IPS-NIHi11 (cell line): ENCODE measurements around the gene METTL22.

Experiments
- DNase-seq: peaks from one replicate; pipeline ENCODE4 v3.0.0; 2012; ENCODE audit warnings: mixed read lengths, low spot score

METTL22 gene

GRCh38 chr16:8621572-8622314 is at the start of gene METTL22:
METTL22 (plus strand) TSS chr16:8621698; CDS start chr16:8625666, 3,968 bp downstream.
- DNase-seq = peak; percentile 100

DNA sequence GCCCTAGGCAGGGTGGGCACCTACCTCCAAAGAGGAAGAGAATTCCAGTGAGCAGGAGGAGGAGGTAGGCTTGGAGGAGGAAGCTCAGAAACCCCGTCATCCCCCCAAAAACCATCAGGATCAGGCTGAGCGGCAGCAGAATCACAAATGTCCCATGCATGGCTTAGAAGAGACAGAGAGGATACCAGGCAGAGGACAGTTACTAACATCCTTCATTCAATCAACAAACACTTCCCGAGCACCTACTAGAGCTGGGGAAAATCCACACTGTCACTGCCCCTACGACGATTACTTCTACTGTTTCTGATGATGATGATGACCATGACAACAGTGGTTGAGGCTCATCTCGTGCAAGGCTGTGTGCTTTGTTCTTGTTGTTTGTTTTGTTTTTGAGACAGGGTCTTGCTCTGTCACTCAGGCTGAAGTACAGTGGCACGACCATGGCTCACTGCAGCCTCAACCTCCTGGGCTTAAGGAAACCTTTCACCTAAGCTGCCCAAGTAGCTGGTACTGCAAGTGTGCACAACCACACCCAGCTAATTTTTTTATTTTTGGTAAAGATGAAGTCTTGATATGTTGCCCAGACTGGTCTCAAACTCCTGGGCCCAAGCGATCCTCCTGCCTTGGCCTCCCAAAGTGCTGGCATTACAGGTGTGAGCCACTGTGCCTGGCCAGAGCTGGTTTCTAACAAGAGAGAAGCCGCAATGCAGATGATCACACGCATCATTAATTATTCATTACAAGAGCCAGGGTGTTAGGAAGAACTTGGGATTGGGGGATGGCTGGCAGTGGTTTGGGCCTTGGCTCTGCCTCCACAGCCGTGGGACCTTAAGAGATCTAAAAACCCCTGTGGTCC is 49.2 kb upstream of the METTL22 start:
- DNase-seq = no peak

DNA sequence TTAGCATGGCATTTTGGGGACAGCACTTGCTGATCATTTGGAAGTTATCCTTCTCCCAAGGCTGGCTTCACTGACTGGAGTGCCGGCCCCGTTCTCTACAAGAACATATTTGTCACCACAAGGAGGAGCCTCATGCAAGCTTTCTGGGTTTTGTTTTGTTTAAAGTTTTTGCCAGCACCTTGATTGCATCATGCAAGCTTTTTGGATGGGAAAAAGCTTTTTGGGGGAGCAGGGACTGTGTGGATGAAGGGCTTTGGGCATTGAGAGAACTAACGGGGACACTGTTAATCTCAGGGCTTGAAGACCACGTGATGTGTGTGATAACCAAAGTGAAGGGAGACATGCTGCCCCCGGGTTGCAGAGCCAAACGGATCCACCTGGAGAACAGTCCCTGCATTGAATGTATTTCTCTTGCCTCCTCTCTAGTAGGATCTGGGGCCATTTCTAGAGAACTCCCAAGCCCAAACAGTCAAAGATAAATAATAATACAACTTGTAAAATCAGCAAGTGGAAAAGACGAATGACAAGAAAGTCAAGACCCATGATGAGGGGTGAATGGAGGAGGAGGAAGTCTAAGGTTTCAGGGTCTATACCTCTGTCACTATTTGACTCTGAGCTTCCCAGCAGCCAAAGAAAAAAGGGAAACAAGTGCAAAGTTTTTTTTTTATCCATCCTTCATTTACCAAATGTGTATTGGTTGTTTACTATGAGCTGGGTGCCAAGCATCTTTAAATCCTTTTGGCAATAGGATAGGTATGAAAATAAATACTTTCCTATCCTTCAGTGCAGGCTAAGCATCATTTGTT is 48.4 kb upstream of the METTL22 start:
- peak; percentile 38 for DNase-seq

DNA sequence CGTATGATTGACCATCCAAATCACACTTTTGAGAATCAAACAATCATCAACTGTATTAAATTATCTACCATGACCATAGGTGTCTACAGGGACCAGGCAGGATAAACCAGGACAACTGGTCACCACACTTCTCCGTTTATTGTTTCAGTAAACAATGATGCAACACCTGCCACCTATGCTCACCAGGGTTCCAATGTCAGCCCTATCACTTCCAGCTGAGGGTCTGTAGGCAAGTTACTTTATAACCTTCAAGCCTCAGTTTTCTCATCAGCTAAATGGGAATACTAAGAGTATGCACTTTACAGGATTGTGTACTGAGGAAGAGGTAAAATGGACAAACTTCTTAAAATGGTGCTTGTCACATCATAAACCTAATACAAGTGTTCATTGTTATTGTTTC is 46.1 kb upstream of the METTL22 start:
- no peak for DNase-seq

DNA sequence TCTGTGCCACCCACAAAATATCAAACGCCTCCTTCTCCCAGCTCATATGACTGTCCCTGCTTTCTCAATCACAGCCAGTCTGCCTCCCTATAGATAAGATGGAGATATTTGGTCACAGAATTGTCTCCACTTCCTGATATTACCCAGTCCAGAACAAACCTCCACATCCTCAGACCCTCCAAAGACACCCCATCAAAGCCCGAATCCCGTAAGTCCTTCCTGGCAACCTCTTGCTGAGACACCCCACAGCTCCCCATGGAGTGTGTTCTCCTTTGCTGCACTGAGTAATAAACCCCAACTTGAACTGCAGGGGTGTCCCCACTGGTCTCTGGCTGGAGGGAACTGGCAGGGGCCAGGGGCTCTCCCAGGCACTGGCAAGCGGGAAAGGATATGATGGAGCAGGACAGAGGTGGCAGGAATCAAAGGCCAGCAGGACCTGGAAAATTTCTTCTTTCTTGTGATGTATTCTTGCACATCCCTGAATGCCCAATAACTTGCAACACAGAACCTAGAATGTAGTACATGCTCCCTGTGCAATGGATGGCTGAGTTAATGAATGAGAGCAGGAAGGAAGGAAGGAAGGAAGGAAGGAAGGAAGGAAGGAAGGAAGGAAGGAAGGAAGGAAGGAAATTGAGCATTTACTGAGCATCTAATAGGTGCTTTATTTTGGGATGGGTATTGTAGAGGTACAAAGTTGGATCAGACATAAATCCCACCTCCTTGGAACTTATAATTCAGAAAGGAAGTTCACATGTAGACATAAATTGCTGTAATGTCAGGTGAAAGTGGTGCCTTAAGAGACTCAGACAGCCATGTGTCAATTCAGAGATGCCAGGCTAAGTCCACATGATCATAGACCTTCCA is 45.1 kb upstream of the METTL22 start:
- DNase-seq = no peak

DNA sequence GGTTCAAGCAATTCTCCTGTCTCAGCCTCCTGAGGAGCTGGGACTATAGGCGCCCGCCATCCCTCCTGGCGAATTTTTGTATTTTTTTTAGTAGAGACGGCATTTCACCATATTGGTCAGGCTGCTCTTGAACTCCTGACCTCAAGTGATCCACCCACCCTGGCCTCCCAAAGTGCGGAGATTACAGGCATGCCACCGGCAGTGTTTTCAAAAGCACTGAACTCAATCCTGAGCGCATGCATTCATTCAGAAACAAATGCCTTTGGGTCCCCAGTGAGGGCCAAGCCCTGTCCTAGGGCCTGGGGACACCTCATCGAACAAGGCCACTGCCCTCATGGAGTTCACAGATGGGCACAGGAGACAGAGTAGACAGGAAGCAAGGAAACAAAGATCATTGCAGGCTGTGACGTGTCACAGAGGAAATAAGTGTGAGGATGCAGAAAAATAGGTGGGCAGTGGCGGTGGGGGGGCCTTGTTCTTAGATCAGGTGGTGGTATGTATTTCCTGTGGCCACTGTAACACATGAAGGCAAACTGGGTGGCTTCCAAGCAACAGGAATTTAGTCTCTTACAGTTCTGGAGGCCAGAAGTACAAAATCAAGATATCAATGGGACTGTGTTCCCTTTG is 43.7 kb upstream of the METTL22 start:
- DNase-seq = no peak

DNA sequence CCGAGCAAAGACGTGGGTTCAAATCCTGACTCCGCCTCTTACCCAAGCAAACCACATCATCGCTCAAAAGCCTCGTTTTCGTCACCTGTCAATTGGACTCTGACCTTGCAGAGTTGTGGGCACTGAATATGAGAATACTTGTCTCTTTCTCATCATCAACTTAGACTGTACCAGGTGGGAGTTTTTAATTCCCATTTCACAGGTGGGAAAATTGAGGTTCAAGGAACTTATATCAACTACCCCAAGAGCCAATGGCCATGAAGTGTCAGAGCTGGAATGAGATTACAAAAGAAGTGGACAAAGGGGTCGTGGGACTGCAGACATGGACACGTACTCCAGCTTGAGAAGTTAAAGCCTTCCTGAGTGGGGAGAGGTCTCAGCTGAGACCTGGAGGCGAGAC is 41.9 kb upstream of the METTL22 start:
- DNase-seq = no peak

- DNase-seq = no peak
These were observed 39.5 kb upstream of the METTL22 start for GRCh38 chr16:8581831-8582580.

DNA sequence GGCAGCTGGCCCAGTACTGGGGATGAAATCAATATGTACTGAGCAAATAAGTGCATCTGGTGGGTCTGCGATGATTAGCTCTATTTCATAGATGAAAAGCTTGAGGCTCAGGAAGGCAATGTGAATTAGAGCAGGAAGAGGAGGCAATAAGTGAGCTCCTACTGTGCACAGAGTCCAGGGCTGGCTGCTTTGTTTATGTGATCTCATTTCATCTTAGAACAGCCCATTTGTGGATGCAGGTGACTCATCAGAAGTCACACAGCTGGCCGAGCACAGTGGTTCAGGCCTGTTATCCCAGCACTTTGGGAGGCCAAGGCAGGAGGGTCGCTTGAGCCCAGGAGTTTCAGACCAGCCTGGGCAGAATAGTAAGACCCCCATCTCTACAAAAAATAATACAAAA is 38.3 kb upstream of the METTL22 start:
- DNase-seq = no peak

DNA sequence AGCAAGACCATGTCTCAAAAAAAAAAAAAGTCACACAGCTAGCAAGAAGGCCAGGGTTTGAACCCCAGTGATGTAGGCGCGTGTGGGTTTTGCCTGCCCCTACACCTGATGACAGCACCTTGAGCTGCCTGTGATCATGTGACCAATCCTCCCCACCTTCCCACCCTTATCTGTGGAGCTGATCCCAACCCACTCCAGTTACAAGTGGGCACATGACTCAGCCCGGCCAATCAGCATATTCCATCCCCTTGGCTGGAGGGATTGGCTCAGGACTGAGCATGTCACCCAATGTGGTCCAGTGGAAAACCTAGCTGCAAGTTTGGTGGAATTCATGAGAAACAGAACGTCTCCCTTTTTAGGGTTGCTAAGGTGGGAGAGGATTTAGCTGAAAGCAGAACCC is 37.8 kb upstream of the METTL22 start:
- peak; percentile 63 for DNase-seq

GRCh38 chr16:8585041-8585440 is 36.5 kb upstream of the METTL22 start:
- DNase-seq = no peak

- DNase-seq = no peak
These were observed 35.6 kb upstream of the METTL22 start for GRCh38 chr16:8585857-8586256.

- DNase-seq = no peak
These were observed 34.4 kb upstream of the METTL22 start for GRCh38 chr16:8587065-8587464.

DNA sequence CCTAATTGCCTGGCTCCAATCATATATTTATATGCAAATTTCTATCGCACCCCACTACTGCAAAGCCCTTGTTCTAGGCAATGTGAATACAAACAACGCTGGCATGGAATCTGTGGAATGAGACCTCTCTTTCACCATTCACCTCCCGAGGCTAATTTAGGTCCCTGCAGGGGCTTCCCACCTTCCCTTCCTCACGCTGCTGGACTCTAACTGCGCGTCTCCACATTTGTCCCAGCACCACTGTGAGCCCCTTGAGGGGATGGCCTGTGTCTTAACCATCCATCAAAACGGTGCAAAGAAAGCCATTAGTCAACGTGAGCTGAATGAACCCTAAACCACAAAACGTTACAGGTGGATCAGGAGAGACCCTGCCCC is 32.8 kb upstream of the METTL22 start:
- peak; percentile 50 for DNase-seq

- peak; percentile 72 for DNase-seq
These were observed 32.2 kb upstream of the METTL22 start for GRCh38 chr16:8589057-8589899.

DNA sequence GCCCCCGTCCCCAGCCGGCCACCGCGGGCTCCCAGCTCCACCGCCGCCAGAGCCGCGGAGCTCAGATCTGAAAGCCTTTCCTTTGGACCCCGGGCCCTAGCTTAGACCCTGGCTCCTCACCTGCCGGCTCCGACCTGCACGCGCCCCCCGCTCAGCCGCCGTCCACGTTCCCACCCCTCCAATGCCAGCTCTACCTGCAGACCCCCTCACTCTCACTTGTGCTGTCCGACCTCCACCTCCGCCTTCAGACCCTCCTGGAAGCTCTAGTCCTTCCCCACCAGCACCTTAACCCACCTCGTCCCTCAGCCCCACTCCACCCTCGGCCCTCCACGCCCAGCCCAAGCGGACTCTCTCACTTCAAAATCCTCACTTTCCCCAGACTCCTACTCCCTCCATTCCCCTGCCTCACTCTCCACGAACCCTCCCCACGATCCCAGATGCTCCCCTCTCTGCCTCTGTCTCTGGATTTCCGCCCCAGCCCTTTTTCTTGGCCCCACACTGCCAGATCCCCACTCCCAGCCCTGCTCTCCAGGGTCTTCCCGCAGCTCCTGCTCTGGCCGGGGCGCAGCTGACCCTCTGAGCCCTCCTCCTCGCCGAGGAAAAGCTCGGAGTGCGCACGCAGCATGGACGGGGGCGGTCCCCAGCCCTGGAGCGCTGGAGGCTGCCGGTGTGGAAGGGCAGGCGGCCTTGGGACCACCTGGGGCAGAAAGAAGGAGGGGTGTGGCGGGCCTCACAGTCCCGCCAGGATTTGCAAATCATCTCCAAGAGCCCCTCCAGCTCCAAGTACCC is 31.4 kb upstream of the METTL22 start, which contains the start of gene TMEM114:
Gene TMEM114, minus strand, starts transcription at position 612 of the 789 bp plus-strand sequence. CDS start 673 bp downstream, outside the sequence.
- DNase-seq = peak; percentile 75

DNA sequence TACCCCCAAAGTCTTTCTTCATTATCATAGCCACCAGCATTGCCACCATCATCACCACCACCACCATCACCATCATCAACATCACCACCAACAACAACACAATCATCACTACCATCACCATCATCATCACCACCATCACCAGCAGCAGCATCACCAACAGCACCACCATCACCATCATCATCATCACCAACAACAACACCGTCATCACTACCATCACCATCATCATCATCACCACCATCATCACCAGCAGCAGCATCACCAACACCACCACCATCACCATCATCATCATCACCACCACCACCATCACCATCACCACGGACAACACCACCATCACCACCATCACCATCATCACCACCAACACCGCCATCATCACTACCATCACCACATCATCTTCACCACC is 30.7 kb upstream of the METTL22 start:
- no peak for DNase-seq

DNA sequence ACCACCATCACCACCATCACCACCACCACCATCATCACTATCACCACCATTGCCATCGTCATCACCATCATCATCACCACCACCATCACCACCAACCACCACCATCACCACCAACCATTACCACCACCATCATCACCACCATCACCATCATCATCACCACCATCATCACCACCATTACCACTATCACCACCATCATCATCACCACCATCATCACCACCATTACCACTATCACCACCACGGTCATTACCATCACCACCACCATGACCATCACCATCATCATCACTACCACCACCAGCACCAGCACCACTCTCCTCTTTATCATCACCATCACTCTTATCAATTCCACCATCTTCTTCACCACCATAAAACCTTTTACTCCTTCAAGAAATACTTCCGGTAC is 30.0 kb upstream of the METTL22 start:
- DNase-seq = no peak
